HG03469 (cell line): Measurements from ENCODE around the gene CTNNA3.
A peak's percentile ranks its signal among the peaks of the same experiment; 100 is the strongest.
"Not testable (repeated sequence)": the region's sequence is repeated elsewhere in the genome, so short reads cannot be mapped to it uniquely, and the experiment has no call there.

Experiments
- ATAC-seq: cut with Tn5 transposase; IDR thresholded peaks from one replicate; pipeline ENCODE4 v1.9.1; 2021; ENCODE audit warnings: mild to moderate bottlenecking, moderate library complexity, moderate number of reproducible peaks; ENCODE audit not compliant: unreplicated experiment

The CTNNA3 gene

DNA sequence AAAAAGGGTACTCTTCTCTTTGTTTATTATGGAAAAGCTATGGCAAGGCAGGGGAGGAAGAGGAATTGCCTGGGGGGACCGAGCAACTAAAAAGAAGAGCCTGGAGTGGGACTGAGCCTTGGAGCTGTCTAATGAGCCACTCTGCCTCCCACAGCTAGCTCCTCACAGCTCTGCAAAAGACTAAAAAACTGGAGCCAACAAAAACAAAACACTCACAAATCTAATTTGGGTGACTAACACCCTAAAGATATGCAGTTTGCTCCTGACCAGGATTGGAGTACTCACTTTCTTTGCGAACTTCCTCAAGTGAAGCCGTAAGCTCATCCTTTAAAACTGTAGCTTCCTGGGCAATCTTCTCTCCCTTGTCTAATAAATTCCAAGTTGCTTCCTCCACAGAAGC is 89.4 kb downstream of the CTNNA3 start:
- ATAC-seq: no peak

DNA sequence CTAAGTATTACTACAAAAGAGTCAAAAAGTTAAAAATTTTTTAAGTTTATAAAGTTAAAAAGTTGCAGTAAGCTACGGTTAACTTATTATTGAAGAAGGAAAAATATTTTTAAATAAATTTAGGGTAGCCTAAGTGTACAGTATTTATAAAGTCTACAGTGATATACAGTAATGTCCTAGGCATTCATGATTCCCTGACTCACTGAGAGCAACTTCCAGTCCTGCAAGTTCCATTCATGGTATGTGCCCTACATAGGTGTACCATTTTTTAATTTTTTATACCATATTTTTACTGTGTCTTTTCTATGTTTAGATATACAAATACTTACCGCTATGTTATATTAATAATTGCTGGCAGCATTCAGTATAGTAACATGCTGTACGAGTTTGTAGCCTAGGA is 92.3 kb downstream of the CTNNA3 start:
- no peak for ATAC-seq

DNA sequence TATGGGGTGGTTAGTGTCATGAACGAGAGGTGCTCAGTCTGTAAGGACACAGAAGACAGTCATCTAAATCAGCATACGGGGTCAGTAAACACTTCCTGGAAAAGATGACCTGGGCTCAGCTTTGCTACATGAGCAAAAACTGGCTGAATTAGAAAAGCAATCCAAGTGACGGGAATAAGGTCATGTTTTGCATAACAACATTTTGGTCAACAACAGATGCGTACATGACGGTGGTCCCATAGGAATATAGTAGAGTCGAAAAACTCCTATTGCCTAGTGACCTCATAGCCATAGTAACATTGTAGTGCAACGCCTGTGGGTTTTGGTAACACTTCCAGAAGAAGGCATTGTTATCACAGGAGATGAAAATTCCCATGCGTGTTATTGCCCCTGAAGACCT is 92.9 kb downstream of the CTNNA3 start:
- no peak for ATAC-seq

DNA sequence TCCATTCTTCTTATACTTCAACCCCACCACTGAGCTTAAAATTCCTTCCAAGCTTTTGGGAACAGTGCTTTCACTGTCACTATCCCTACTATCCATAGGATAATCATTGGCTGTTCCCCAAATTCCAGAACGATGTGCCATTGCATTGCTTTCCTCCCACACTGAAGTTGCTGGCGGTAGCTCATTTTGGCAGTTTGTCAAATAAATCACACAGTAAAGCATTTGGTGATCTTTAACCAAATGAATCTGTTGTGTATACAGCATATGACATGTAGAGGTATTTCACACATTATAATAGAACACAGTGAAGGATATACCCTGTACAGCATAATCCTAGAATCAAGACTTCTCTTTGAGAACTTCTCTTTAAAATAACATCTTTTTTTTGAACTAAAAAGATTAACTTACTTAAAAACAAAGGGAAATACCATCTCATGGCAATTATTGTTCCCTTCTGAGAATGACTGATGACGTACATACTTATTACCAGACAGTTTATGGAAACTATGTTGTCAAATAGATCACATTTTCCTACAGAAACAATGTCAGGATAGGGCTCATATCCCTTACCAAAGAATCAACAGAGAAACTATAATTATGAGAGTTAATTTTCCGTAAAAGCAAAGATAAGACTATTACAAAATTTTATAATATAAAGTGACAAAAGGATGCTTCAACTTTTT is 93.6 kb downstream of the CTNNA3 start:
- ATAC-seq: no peak

DNA sequence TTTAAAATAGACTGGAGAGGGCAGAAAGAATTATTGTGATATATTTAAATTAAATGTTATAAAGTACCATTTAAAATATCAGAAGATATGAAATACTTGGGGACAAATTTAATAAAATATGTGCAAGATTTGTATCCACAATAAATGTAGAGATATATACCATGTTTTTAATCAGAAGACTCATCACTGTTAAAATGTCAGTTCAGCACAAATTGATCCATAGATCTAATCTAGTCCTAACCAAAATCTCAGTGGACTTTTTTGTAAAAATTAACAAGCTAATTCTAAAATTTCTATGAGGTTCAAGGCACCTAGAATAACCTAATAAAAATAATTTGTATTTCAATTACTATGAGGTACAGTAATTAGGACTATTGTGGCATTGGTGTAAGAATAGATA is 96.4 kb downstream of the CTNNA3 start:
- no peak for ATAC-seq

DNA sequence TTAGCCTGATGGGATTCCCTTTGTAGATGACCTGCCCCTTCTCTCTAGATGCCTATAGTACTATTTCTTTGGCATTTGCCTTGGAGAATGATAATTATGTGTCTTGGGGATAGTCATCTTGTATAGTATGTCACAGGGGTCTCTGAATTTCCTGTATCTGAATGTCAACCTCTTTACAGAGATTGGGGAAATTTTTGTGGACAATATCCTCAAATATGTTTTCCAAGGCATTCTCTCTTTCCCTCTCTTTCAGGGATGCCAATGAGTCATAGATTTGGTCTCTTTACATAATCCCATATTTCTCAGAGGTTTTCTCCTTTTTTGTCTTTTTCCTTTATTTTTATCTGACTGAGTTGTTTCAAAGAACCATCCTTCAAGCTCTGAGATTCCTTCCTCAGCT is 99.4 kb downstream of the CTNNA3 start:
- ATAC-seq: no peak

DNA sequence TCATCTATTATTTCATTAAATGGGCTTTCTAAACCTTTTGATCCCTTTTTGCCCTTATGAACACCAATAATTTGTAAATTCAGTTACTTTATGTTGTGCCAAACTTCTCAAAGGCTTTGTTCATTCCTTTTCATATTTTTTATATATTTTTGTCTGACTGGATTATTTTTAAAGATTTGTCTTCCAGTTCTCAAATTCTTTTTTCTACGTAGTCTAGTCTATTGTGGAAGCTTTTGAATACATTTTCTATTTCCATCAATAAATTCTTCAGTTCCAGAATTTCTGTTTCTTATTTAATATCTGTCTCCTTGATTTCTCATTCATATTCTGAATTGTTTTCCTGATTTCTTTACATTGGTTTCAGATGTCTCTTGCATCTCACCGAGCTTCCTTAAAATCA is 108.2 kb downstream of the CTNNA3 start:
- ATAC-seq: no peak

DNA sequence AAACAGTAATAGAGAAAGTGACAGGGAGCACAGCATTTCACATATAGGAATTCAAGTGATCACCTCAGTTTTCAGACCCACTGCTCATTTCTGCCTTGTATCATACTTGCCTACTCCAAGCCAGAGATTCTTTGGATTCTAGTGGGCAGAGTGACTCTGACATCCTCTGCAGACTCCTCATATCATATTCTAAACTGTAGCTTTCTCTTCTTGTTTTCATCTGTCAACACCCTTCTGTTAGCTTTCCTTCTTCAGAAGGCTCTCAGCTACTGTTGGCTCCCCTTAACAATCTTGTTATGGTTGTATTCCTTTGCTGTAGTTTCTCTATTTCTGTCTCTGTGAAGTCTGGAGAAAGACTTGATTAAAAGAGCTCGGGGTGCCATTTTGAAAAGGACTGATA is 120.5 kb downstream of the CTNNA3 start:
- ATAC-seq: no peak

DNA sequence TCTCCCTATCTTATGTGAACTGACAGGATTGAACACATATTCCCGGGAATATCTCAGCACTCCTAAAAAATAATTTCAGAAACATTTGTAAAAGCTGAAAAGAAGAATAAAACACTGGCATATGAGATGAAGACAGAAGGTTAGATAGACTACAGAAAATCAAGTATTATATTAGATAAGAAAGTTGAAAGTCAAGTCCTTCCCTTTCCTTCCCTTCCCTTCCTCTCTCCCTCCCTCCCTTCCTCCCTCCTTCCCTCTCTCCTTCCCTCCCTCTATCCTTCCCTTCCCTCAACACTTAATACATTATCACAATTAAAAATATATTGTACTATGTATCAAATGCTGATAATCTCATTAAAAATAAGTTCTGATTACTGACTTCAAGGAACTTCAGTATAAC is 122.5 kb downstream of the CTNNA3 start:
- ATAC-seq: no peak

DNA sequence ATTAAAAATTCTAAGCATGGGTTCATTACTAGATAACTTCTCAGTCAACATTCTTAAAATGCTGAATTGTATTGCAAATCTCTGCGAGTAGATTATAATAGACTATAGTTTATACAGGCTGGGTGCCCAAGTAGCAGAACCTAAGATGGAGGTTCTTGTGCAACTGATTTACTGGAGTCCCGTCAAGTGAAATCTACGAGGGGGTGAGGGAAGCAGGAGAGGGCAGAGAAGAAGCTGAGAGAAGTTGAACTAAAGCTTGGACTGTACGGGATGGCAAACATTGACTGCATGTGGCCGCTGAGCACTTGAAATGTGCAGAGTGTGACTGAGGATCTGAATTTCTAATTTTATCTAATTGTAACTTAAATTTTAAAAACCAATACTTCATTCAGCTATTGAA is 124.5 kb downstream of the CTNNA3 start:
- no peak for ATAC-seq

DNA sequence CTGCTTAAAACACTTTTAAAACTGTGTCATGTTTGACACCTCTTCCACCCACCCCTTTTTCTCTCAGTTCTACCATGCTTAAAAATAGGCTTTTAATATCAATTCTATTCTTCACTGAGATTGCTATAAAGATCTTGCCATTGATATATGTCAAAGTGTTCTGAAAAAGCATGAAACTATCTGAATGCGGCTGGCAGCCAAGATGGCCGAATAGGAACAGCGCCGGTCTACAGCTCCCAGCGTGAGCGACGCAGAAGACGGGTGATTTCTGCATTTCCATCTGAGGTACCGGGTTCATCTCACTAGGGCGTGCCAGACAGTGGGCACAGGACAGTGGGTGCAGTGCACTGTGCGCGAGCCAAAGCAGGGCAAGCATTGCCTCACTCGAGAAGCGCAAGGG is 137.7 kb downstream of the CTNNA3 start:
- not testable (repeated sequence) for ATAC-seq

DNA sequence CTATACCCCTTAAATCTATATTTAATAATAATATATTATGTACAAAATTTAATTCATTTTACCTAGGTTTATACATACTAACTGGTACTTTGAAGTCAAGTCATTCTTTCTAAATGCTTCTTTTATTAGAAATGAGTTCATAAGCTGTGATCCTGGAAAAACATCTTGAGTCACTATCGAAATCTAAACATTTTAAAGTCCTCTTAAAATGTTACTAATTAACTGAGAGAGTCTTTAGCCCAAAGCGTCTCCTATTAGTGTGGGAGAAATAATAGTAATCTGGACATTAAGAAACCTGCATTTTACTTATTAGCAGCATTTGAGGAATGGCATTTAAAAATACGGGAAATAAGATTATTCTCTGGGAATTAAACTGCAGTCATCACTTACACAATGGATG is 142.7 kb downstream of the CTNNA3 start:
- no peak for ATAC-seq

DNA sequence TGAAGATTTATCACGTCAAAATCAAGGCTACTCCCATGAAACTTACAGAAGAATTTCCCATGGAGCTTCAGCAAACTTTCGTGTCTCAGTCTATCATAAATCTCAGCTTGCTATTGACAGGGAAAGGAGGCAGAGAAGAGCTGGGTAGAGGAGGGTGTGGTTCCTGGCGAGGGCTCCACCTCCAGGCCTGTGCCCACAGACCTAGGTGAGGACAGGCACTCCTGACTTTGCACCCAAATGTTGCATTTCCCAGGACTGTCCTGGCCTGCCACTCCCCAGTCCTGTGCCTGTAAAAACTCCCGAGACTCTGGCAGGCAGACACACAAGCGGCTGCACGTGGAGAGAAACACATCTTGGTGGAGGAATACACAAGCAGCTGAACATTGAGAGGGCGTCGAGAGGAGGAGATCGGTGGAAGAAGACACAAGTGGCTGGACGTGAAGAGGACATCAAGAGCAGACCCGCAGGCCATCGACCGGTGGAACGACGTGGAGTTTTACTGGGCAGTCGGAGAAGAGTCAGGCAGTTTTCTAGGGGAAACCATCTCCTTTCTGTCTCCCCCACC is 145.1 kb downstream of the CTNNA3 start:
- no peak for ATAC-seq

DNA sequence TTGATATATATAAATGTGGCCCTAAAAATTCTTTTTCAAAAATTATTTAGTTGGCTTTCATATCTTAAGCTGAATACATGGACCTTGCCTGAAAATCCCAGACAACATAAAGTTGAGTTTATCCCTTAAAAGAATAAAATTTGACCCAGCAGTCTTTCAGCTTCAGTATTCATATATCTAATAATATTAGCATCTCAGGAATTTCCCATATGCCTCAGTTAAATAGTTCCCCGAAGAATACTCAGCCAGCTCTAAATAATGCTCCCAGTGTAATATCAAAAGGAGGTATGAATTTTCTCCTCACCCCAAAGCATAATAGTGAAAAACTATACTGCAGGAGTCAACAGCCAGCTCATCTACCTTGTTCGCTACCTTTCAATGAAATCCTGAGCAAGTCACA is 145.9 kb downstream of the CTNNA3 start:
- no peak for ATAC-seq

DNA sequence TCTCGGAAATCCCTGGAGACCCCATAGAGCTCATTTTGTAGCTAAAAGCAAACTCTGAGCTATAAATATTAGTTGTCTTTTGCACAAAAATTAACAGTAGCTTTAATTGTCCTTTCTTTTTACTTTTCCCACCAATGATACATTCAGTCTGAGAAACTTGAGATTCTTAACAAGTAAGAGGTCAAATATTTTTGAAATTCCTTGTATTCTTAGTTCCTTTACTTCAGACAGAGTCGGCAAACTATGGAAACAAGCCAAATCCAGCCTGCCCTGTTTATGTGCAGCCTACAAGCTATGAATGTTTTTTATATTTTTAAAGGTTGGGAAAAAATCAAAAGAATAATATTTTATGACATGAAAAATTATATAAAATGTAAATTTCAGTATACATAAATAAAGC is 146.6 kb downstream of the CTNNA3 start:
- ATAC-seq: no peak

DNA sequence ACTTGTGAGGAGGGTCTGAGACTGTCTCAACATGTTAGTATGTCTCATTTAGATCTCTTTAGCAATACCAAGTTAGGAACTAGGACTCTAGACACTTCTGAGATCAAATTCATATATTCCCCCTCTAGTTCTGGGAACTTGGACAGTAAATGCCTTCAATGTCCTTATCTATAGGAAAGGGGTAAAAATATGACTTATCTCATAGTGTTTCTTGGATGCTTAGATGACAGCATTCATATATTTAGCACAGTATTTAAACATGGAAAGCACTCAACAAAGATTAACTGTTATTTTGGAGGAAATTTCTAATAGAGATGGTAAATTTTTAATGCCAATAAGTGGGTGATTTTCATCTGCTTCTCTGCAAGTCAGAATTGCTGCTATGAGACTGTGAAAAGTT is 154.6 kb downstream of the CTNNA3 start:
- no peak for ATAC-seq

DNA sequence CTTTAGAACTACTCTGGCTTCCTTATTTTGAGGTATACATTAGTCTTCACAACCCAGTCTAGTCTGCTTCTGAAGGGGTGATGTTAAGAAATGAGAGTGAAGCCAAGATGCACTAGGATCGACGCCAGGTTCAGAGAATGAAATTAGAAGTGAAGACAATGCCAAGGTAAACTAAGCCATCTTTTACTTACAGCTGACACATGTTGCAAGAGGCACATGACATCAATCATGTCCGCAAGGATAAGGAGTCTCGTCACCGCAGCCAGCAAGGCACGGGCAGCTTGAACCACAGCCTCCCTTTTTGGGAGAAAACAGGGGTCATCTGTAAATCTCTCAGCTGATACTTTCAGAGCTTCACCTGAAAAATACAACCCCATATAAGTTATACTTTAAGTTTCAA is 156.7 kb downstream of the CTNNA3 start:
- no peak for ATAC-seq

DNA sequence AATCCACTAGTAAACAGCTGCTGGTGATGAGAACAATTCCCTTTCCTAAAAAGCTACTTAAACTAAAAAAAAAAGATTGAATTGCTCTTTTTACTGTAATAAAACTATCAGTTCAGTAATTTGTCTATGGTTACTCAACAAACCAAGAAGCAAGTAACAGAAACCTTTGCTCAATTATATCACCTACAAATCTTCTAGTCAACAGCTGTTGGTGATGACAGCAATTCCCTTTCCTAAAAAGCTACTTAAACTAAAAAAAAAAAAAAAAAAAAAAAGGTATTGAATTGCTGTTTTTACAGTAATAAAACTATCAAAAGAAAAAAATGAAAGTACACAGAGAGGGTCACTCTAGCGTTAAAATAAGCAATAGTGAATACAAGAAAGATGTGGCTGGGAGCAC is 158.1 kb downstream of the CTNNA3 start:
- ATAC-seq: no peak

DNA sequence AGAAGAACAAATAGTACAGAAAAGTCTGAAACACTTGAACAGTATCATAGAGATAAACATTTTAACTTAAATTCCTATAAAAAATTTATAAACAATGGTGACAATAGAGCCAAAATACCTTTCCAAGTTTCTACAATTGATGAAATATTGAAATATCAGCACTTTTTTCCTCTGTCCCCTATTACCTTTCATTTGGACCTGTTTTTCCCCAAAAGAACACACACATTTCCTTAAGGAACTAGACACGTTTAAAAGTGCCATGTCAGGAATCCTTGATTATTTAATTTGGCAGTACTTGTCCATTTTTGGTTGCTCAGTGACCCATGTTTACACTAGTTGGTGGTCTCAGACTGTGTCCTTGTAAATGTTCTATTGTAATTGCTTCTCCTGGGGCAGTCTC is 162.6 kb downstream of the CTNNA3 start:
- ATAC-seq: no peak

DNA sequence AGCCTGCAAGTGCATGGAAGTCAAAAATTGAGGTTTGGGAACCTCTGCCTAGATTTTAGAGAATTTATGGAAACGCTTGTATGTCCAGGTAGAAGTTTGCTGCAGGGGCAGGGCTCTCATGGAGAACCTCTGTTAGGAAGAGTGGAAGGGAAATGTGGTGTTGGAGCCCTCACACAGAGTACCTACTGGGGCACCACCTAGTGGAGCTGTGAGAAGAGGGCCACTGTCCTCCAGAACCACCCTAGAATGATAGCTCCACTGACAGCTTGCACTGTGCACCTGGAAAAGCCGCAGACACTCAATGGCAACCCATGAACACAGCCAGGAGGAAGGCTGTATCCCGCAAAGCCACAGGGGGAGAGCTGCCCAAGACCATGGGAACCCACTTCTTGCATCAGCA is 165.0 kb downstream of the CTNNA3 start:
- not testable (repeated sequence) for ATAC-seq

DNA sequence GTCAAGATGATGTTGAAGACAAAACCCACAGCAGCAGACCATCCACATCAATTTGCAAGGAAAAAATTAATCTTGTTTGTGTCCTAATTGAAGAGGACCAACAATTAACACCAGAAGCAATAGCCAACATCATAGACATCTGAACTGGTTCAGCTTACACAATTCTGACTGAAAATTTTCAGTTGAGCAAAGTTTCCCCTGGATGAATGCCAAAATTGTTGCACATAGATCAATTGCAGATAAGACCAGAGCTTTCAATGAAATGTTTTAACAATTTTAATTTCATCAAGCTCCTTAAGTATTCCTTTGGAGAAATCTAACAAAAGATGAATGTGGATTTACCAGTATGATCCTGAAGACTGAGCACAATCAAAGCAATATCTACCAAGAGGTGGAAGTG is 168.6 kb downstream of the CTNNA3 start:
- ATAC-seq: no peak

DNA sequence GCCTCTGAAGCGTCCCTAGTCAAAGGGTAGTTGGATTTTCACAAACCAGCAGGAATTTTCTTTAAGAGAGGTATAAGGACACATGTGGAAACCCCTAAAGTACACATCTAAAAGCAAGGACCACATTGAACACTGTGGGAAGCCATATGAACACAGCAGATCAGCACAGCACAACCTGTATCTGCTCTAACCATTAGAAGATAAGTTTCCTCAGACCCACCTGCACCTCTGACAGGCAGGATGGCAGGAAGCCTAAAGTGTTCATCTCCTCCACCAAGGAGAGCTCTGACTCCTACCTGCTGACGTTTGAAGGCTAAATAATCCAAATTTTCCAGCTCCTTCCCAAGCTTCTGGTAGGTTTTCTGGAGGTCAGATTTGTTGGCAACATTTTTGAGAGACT is 174.4 kb downstream of the CTNNA3 start:
- ATAC-seq: no peak

DNA sequence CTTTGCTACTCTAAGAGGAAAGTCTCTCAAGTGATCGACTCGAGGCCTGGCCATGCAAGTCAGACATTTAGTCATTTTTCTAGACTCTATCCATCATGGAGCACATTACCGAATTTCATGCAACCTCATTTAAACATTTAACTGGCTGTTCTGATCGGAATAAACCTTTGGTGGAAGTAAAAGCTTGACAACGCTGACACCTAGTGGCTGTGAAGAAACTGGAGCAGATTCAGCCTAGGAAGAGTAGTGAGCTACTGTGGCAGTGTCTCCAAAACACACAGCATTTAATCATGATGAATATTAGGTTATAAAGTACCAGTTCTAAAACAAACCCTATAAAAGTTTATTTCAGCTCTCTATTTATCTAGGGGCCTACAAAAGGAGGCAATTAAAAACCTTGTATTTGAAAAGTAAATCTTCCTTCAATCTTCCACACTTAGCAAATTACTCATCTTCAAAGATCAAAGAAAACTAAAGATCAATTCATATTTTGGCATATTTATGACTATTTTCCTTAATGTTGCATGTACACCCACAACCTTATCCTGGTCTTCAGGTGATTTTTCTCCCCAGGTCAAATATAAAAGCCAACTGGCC is 175.0 kb downstream of the CTNNA3 start:
- peak; percentile 87 for ATAC-seq
